Neural progenitor cell (in vitro differentiated cells): Measurements from ENCODE around the gene RNASE7. TPM values are rescaled to one million over a fixed set of nuclear protein-coding genes. Genes with fewer than 3 reads are reported as not detected.

Source experiments
- DNase-seq: peaks from one replicate; pipeline ENCODE4 v3.0.0-alpha.2; 2016; ENCODE audit warnings: low spot score
- H2AFZ ChIP-seq: fragments of 200-600 bp; sonication (generic); replicated peaks from 2 replicates; pipeline ENCODE4 v1.6.1; 2016; ENCODE audit warnings: antibody characterized with exemption
- H3F3A ChIP-seq: fragments of 200-600 bp; sonication (generic); 2 replicates; pipeline ENCODE4 v1.6.1; 2016; ENCODE audit warnings: antibody characterized with exemption, low read depth
- H3K27ac ChIP-seq: fragments of 200-600 bp; sonication (generic); 2 replicates; pipeline ENCODE4 v1.5.1; 2016; ENCODE audit warnings: mild to moderate bottlenecking
- H3K27me3 ChIP-seq: fragments of 200-600 bp; sonication (generic); 2 replicates; pipeline ENCODE4 v1.6.1; 2016; ENCODE audit warnings: mild to moderate bottlenecking, moderate library complexity
- H3K36me3 ChIP-seq: fragments of 200-600 bp; sonication (generic); 2 replicates; pipeline ENCODE4 v1.5.1; 2016
- H3K4me1 ChIP-seq: fragments of 200-600 bp; sonication (generic); 2 replicates; pipeline ENCODE4 v1.6.1; 2016; ENCODE audit warnings: mixed run types
- H3K4me2 ChIP-seq: fragments of 200-600 bp; sonication (generic); 2 replicates; pipeline ENCODE4 v1.6.1; 2016
- H3K4me3 ChIP-seq: fragments of 200-600 bp; sonication (generic); 2 replicates; pipeline ENCODE4 v1.5.1; 2016
- H3K79me2 ChIP-seq: fragments of 200-600 bp; sonication (generic); 2 replicates; pipeline ENCODE4 v1.6.1; 2016; ENCODE audit warnings: low read depth
- H3K9ac ChIP-seq: fragments of 200-600 bp; sonication (generic); 2 replicates; pipeline ENCODE4 v1.6.1; 2016
- H3K9me3 ChIP-seq: fragments of 200-600 bp; sonication (generic); 2 replicates; pipeline ENCODE4 v1.5.1; 2016; ENCODE audit warnings: low read depth
- H4K20me1 ChIP-seq: fragments of 200-600 bp; sonication (generic); 2 replicates; pipeline ENCODE4 v1.6.1; 2016; ENCODE audit warnings: low read depth
- H3K27ac Mint-ChIP-seq: 3 replicates; pipeline ENCODE4 v1.8.0; 2021; ENCODE audit warnings: mixed read lengths
- H3K27me3 Mint-ChIP-seq: 2 replicates; pipeline ENCODE4 v1.8.0; 2022; ENCODE audit warnings: low read depth, mild to moderate bottlenecking, inconsistent platforms, moderate library complexity, mixed read lengths; ENCODE audit not compliant: insufficient read depth
- H3K36me3 Mint-ChIP-seq: 3 replicates; pipeline ENCODE4 v1.8.0; 2021; ENCODE audit warnings: mixed read lengths
- H3K4me1 Mint-ChIP-seq: 3 replicates; pipeline ENCODE4 v1.8.0; 2021; ENCODE audit warnings: mixed read lengths
- H3K4me3 Mint-ChIP-seq: 3 replicates; pipeline ENCODE4 v1.8.0; 2021; ENCODE audit warnings: mild to moderate bottlenecking, moderate library complexity, mixed read lengths
- H3K9me3 Mint-ChIP-seq: 3 replicates; pipeline ENCODE4 v1.8.0; 2020; ENCODE audit warnings: mixed read lengths
- CTCF ChIP-seq: fragments of 200-600 bp; sonication (generic); IDR thresholded peaks from 2 replicates; pipeline ENCODE4 v1.5.1; 2017; ENCODE audit warnings: antibody characterized with exemption, mild to moderate bottlenecking
- EZH2 ChIP-seq: fragments of 200-600 bp; sonication (generic); IDR thresholded peaks from 2 replicates; pipeline ENCODE4 v1.6.1; 2017; ENCODE audit warnings: antibody characterized with exemption, mild to moderate bottlenecking, moderate library complexity
- EZH2phosphoT487 ChIP-seq: fragments of 200-600 bp; sonication (generic); IDR thresholded peaks from 2 replicates; pipeline ENCODE4 v1.6.1; 2017; ENCODE audit warnings: antibody characterized with exemption
- total RNA-seq: library from RNA; depleted of rRNA; stranded (reverse); fragments of >200 nt; gene quantifications from 2 replicates; pipeline ENCODE4 v1.2.3, GENCODE V29; 2015; ENCODE audit warnings: low replicate concordance

The RNASE7 gene
- total RNA-seq, 1 donor from 2014 or later: not detected

- TF ChIP-seq CTCF (no peak), EZH2phosphoT487 (no peak)
- Histone ChIP-seq H3K9ac (no peak overlapping the region), H4K20me1 (no peaks in the 10 kb centered on the region), H3F3A (no peaks in the 10 kb centered on the region), H3K9me3 (no peaks in the 10 kb centered on the region), H2AFZ (no peak overlapping the region), H3K36me3 (no peaks in the 10 kb centered on the region), H3K4me1 (no peaks in the 10 kb centered on the region), H3K27me3 (no peaks in the 10 kb centered on the region), H3K27ac (no peak overlapping the region), H3K4me2 (no peak overlapping the region), H3K79me2 (no peaks in the 10 kb centered on the region), H3K4me3 (no peak overlapping the region)
- Mint-ChIP-seq H3K36me3 (no peaks in the 10 kb centered on the region), H3K27me3 (peaks cover 2% of the 10 kb centered on the region), H3K4me3 (no peak overlapping the region), H3K9me3 (no peaks in the 10 kb centered on the region), H3K27ac (no peak overlapping the region), H3K4me1 (peaks cover 13% of the 10 kb centered on the region)
- DNase-seq: no peak
Measured at GRCh38 chr14:21054123-21054767, 12.1 kb downstream of the RNASE7 start.

GRCh38 chr14:21054768-21055145 is 12.6 kb downstream of the RNASE7 start:
- Histone ChIP-seq H3K79me2 (no peaks in the 10 kb centered on the region), H4K20me1 (no peaks in the 10 kb centered on the region), H3K4me3 (no peak overlapping the region), H3K9ac (no peak overlapping the region), H2AFZ (no peak overlapping the region), H3K4me2 (no peak overlapping the region), H3F3A (no peaks in the 10 kb centered on the region), H3K36me3 (no peaks in the 10 kb centered on the region), H3K4me1 (no peaks in the 10 kb centered on the region), H3K9me3 (no peaks in the 10 kb centered on the region), H3K27ac (no peak overlapping the region), H3K27me3 (no peaks in the 10 kb centered on the region)
- Mint-ChIP-seq H3K9me3 (no peaks in the 10 kb centered on the region), H3K4me1 (peaks cover 13% of the 10 kb centered on the region), H3K36me3 (no peaks in the 10 kb centered on the region), H3K27ac (no peak overlapping the region), H3K4me3 (no peak overlapping the region), H3K27me3 (peaks cover 2% of the 10 kb centered on the region)
- no peak for DNase-seq
- TF ChIP-seq CTCF (no peak), EZH2phosphoT487 (no peak), EZH2 (no peak)

GRCh38 chr14:21055432-21056117 is 13.4 kb downstream of the RNASE7 start:
- DNase-seq: no peak
- Histone ChIP-seq H2AFZ (peak overlapping the region; percentile 80), H4K20me1 (no peaks in the 10 kb centered on the region), H3K9ac (no peak overlapping the region), H3K36me3 (no peaks in the 10 kb centered on the region), H3K9me3 (no peaks in the 10 kb centered on the region), H3K79me2 (no peaks in the 10 kb centered on the region), H3K27me3 (no peaks in the 10 kb centered on the region), H3K4me1 (no peaks in the 10 kb centered on the region), H3F3A (no peaks in the 10 kb centered on the region), H3K4me2 (no peak overlapping the region), H3K27ac (no peak overlapping the region), H3K4me3 (no peak overlapping the region)
- Mint-ChIP-seq H3K9me3 (no peaks in the 10 kb centered on the region), H3K27me3 (no peaks in the 10 kb centered on the region), H3K4me3 (no peak overlapping the region), H3K36me3 (no peaks in the 10 kb centered on the region), H3K27ac (no peak overlapping the region), H3K4me1 (peaks cover 13% of the 10 kb centered on the region)
- no peak for TF ChIP-seq EZH2phosphoT487
- no peak for TF ChIP-seq EZH2
- TF ChIP-seq CTCF: no peak
